HG03378 (cell line): Measurements from ENCODE around the gene NEDD8.

ENCODE experiments used
- ATAC-seq: cut with Tn5 transposase; IDR thresholded peaks from one replicate; pipeline ENCODE4 v1.9.1; 2021; ENCODE audit warnings: mild to moderate bottlenecking, moderate library complexity; ENCODE audit not compliant: unreplicated experiment

The NEDD8 gene

GRCh38 chr14:24182110-24182882 lies 49.9 kb downstream of the NEDD8 start:
- ATAC-seq: no peak

- ATAC-seq: no peak
These were observed 50.6 kb downstream of the NEDD8 start for GRCh38 chr14:24181371-24182077.

GRCh38 chr14:24179961-24180796 lies 52.0 kb downstream of the NEDD8 start:
- no peak for ATAC-seq

- no peak for ATAC-seq
These were observed 52.7 kb downstream of the NEDD8 start for GRCh38 chr14:24179294-24179960.

- no peak for ATAC-seq
These were observed 53.6 kb downstream of the NEDD8 start for GRCh38 chr14:24178399-24179178.

DNA sequence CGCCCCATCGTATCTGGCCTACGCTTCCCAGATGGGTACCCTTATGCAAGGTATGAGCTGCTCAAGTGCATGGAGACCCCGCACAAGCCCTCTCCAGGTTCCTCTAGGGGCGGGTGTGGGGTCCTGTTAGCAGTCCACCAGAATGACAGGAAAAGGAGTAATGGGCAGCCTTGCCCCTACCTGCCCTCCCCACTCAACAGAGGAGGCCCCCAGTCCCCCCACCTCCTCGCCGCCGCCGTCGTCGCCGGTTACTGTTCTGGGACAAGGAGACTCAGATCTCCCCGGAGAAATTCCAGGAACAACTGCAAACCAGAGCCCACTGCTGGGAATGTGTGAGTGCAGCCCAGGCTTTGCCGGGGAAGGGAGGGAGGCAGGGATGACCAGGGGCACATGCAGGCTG lies 54.3 kb downstream of the NEDD8 start:
- ATAC-seq: no peak

DNA sequence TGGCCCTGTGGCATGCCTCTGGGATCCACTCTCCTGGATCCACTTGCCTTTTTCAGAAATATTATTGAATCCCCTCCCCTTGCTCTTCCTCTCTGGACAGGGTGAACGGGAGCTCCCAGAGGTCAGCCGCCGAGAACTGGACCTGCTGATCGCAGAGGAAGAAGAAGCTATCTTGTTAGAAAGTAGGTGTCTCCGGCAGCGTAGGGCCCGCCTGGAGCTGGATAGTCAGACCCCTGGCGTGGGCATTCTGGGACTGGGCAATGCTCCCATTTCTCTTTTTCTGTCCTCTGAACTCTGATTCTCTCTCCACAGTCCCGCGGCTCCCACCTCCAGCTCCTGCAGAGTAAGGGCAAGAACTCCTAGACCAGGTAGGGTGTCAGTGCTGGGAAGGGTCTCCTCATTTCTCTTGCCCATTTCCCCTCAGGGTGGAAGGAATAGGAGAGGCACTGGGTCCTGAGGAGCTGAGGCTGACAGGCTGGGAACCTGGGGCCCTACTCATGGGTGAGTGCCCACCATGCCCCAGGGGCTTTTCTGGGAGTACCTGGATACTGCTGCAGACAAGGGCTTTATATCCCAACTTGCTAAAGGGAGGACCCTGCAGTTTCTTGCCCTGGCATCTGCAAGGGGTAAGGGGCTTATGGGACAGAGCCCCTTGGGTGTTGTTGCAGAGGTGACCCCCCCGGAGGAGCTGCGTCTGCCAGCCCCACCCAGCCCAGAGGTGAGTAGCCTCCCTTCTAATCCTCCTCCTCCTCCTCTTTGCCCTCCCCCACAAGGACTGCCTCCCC lies 54.9 kb downstream of the NEDD8 start:
- no peak for ATAC-seq

GRCh38 chr14:24176599-24176998 lies 55.6 kb downstream of the NEDD8 start:
- ATAC-seq: no peak

- no peak for ATAC-seq
These were observed 59.3 kb downstream of the NEDD8 start for GRCh38 chr14:24172871-24173281.

GRCh38 chr14:24172261-24172860 lies 59.8 kb downstream of the NEDD8 start:
- no peak for ATAC-seq

DNA sequence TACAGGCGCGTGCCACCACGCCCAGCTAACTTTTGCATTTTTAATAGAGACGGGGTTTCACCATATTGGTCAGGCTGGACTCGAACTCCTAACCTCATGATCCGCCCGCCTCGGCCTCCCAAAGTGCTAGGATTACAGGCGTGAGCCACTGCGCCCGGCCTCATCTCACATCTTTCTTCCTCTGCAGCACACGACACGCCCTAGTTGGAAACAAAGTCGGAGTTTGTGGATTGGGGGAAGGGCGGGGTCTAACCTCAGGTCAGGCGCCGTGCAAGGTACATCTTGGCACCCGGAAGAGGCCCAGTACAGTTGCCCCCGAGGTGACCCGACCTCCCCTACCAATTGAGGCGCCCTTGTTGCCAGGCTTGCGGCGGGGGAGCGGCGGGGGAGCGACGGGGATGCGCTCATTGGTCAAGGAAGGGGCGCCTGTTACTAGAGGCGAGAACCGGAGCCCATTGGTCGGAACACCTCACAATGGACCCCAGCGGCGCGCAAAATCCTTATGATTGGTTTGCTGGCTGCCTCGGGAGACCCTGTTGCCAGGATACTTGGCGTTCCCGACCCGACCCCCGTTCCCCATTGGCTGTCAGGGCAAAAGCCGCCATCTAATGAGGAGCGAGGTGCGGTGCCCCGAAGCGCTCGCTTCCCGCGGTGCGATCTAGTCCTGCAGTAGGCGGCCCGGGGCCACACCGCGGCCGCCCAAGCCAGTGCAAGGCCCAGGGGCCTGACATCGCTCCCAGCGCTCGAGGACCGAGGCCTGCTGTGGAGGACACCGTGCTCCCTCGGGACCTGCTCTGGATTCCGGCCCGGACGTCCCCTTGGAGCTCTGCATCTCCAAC lies 60.5 kb downstream of the NEDD8 start, which contains the start of gene REC8:
Gene REC8, plus strand, starts transcription at position 659 of the 839 bp plus-strand sequence. CDS start 473 bp downstream, outside the sequence.
- ATAC-seq: peak; percentile 75

DNA sequence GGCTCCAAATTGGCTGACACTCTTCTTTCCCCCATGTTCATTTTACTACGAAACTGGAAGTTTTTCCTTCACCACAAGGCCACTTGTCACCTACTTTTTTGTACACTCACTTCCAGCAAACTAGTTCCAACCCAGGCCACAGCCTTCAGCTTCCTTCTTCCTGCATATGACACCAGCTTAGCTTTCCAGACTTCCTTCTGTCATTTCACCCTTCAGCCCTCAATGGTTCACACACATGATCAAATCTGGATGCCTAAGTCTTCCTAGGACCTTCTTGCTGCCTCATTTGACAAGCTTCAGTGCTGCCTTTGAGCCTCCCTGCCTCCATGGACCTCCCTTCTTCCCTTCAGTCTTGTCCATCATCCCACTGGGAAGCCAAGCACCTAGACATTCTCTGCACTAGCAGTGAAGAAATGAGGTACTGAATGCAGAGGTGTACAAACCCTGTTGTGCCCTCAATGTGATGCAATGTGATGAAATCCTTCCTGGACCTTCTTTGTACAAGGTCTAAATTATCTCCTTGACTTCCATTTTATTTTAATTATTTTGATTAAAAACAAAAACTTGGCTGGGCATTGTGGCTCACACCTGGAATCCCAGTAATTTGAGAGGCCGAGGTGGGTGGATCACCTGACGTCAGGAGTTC lies 64.6 kb downstream of the NEDD8 start:
- ATAC-seq: no peak
